ENCODE measurements around the gene ZNF827.

ZNF827 gene

DNA sequence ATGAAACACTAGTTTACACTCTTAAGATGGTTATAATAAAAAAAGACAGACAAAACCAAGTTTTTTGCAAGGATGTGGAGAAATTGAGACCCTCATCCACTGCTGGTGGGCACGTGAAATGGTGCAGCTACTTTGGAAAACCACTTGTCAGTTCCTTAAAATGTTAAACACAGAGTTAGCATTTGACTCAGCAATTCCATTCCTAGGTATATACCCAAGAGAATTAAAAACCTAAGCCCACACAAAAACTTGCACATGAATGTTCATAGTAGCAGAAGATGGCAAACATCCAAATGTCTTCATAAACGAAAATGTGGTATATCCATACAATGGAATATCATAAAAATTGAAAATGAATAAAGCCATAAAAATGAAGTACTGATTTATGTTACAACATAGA is 75.4 kb downstream of the ZNF827 start:
- no peak overlapping the region for H3K27ac ChIP-seq
- TF ChIP-seq, protein P1, sequence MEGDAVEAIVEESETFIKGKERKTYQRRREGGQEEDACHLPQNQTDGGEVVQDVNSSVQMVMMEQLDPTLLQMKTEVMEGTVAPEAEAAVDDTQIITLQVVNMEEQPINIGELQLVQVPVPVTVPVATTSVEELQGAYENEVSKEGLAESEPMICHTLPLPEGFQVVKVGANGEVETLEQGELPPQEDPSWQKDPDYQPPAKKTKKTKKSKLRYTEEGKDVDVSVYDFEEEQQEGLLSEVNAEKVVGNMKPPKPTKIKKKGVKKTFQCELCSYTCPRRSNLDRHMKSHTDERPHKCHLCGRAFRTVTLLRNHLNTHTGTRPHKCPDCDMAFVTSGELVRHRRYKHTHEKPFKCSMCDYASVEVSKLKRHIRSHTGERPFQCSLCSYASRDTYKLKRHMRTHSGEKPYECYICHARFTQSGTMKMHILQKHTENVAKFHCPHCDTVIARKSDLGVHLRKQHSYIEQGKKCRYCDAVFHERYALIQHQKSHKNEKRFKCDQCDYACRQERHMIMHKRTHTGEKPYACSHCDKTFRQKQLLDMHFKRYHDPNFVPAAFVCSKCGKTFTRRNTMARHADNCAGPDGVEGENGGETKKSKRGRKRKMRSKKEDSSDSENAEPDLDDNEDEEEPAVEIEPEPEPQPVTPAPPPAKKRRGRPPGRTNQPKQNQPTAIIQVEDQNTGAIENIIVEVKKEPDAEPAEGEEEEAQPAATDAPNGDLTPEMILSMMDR (conservative IDR thresholded peaks at IDR 0.05), result no peak
- no peak for TF ChIP-seq ZFX (IDR thresholded peaks at IDR 0.05)

DNA sequence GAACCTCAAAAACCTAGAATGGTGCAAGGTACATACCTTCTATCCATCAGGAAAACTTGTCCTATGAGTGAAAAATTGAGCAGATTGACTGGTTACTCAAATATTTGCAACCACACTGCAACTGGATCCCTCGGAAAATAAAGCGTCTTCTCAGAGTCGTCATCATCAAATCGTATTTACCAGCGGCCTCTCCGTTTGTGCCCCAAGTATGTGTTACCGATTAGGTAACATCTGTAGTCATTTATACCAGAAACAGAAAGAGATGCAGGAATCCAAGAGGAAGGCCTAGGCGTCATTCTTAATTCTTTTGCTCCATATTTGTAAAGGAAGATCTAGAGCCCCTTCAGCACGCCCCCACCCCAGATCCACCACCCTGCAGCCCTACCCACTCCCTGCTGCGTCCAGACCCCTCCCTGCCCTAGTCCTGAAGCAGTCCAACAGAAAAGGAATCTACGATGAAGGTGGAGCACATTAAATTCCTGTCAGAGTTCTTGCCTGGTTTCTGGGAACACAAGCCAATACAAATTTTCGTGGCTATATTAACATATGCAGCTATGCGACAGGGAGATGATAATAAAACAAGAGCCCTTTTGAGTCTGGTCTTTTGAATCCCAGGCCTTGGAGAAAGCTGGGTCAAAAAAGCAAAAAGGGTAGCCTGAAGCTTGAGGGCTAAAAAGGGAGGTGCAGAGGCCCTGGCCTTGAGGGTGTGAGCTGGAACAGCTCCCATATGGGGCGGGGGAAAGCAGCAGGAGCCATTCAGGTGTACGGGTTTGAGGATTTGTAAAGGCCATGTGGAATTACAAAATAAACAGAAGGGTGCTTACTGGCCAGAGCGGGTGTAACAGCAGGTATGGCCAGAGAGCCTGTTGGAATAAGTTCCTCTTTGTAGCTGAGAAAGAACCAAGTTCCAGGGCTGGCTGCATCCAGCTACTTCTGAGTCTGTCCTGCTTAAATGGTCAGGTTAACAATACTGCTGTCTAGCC is 77.0 kb downstream of the ZNF827 start:
- H3K27ac ChIP-seq, result no peak overlapping the region
- TF ChIP-seq, protein P1 (conservative IDR thresholded peaks at IDR 0.05), result no peak
- TF ChIP-seq ZFX (IDR thresholded peaks at IDR 0.05), result no peak

DNA sequence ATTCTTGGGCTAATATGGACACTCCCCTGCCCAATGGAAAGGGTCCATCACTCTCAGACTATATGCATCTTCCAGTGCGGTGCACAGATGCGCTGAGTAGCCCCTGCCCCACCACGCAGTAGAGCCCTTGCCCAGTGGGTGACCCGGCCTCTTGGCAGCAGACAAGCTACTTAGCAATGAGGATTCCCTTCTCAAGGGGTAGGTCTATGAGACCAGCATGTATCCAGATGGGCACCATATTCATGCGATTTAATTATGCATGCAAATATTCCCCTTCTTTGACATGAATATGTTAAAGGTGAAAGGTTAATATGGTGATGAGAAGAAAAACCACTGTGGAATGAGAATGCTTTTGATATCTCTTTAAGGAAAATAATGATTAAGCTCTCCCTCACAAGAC is 77.7 kb downstream of the ZNF827 start:
- TF ChIP-seq ZFX (IDR thresholded peaks at IDR 0.05), result no peak
- TF ChIP-seq, protein P1 (conservative IDR thresholded peaks at IDR 0.05), result no peak

DNA sequence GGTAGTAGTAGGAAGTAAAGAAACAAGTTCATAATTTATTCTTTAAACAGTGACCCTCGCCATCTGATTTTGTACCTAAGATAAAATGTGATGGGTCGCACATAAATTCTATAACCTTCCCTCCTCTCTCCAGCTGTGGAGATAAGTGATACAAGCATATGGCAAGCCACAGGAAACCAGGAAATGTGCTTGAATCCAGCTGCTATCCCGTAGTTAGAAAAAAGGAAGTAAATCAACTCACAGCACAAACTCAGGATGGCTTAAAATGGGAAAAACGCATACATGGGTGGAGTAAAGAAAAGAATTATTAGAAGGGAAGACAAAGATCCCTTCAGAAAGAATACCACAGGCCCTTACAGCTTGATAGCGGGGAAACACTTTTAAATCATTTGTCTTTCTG is 78.2 kb downstream of the ZNF827 start:
- TF ChIP-seq ZFX (IDR thresholded peaks at IDR 0.05), result no peak
- TF ChIP-seq, protein P1 (conservative IDR thresholded peaks at IDR 0.05), result no peak
- H3K27ac ChIP-seq, result no peak overlapping the region

More for the DNA sequence above, 77.7 kb downstream of the ZNF827 start:
- no peak overlapping the region for H3K27ac ChIP-seq

DNA sequence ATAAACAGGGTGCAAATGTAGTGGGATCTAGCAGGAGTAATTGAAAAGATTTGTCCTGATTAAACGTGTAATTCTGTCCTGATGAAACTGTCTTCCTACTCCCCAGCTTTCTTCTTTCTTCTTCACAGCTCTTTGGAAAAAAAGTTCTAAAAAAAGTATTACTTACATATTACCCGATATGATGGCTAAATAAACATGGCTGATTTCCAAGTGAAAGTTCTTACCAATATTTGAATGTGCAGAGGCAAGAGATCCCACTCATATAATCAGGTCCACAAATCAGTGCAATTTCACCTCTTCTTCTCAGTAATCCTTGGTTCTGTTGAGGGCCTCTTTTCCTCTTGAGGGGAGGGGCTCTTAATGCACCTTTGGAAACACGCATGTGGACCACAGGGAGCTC is 78.7 kb downstream of the ZNF827 start:
- no peak overlapping the region for H3K27ac ChIP-seq
- TF ChIP-seq, protein P1 (conservative IDR thresholded peaks at IDR 0.05), result no peak
- TF ChIP-seq ZFX (IDR thresholded peaks at IDR 0.05), result no peak

DNA sequence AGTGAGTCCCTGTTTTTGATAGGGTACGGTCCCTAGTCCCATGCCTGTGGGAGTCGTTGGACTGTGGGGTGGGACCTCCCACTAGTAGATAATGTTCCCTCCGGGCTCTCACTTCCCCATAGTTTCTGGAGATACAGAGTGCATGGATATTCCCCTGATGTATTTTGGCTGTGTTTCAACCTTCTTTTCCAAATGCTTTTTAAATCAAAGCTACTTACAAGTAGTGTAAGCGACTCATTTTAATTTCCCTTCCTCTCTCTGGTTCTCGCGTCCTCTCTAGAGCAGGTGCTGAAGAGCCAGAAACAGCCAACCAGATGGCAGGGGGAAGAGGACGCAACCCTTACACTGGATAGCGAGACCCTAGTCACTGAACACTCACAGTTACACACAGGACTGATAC is 79.2 kb downstream of the ZNF827 start:
- no peak overlapping the region for H3K27ac ChIP-seq
- TF ChIP-seq, protein P1 (conservative IDR thresholded peaks at IDR 0.05), result no peak
- TF ChIP-seq ZFX (IDR thresholded peaks at IDR 0.05), result no peak

DNA sequence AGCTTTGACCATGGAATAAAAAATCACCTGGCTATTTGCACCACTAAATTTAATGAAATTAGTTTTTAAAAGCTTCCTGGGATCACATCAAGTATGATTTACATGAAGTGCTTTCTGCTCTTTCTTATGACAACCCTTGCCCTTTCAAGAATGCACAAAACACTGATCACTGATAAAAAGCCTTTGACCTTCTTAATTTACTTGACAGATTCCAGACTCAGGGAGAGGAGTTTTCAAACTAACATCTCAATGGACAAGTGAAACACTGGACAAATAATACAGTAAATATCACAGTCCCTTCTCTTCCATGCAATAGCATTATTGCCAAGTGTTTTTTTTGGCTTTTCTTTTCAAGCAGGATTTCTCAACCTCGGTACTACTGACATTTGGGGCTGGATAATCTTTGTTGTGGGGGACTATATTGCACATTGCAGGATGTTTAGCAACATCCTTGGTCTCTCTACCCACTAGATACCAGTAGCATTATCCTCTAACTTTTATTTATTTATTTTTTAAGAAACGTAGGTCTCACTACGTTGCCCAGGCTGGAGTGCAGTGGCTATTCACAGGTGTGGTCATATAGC is 86.3 kb downstream of the ZNF827 start:
- TF ChIP-seq, protein P1 (conservative IDR thresholded peaks at IDR 0.05), result no peak
- H3K27ac ChIP-seq, result no peak overlapping the region
